DND-41 (cell line): ENCODE measurements around the gene PTPN23.

Experiments used
- EZH2 ChIP-seq: IDR thresholded peaks from 3 replicates; pipeline ENCODE4 v1.6.1; 2012; ENCODE audit warnings: borderline replicate concordance, low read depth, mild to moderate bottlenecking, moderate library complexity, low read length, inconsistent platforms; ENCODE audit not compliant: severe bottlenecking
- TF ChIP-seq, protein P1 (sequence below): IDR thresholded peaks from 2 replicates; pipeline ENCODE4 v1.5.1; 2012; ENCODE audit warnings: borderline replicate concordance, low read length, moderate library complexity, mild to moderate bottlenecking; ENCODE audit not compliant: poor library complexity, severe bottlenecking; ENCODE audit errors: extremely low read depth

DNA sequence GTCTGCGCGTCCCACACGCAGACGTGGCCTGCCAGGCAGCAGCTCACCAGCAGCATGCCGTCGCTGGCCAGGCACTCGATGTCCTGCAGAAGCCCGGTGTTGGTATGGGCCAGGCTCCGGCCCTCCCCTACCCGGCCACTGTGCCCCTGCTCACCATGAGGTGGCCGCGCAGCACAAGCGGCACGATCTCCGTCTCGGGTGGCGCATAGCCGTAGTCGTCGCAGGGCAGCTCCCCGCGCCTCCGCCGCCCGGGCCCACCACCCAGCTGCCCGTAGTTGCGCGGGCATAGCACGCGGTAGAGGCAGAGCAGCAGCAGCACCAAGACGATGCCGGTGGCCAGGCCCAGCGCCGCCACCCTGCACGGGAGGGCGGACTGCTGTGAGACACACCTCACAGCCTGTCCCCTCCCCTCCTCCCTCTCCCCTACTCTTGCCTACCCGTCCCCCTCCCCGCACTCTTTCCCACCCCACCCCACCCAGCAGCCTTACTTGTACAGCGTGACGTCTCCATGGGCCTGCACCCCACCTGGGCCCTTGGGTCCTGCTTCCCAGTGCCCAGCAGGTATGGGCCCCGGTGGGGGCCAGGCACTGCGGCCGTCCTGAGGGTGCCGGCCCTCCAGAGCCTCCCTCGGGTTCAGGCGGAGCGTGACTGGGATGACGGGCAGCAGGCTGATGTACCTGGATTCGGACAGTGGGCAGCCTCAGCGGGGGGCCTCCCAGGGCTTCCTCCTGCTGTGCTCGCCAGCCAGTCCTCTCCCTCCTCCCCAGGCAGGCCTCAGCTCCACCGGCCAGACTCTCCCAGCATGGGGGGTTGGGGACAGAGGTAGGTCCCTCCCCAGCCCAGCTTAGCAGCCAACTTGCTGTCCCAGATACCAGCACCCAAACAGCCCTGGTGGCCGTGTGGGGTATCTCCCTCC lies 37.6 kb downstream of the PTPN23 start:
- TF ChIP-seq, protein P1, sequence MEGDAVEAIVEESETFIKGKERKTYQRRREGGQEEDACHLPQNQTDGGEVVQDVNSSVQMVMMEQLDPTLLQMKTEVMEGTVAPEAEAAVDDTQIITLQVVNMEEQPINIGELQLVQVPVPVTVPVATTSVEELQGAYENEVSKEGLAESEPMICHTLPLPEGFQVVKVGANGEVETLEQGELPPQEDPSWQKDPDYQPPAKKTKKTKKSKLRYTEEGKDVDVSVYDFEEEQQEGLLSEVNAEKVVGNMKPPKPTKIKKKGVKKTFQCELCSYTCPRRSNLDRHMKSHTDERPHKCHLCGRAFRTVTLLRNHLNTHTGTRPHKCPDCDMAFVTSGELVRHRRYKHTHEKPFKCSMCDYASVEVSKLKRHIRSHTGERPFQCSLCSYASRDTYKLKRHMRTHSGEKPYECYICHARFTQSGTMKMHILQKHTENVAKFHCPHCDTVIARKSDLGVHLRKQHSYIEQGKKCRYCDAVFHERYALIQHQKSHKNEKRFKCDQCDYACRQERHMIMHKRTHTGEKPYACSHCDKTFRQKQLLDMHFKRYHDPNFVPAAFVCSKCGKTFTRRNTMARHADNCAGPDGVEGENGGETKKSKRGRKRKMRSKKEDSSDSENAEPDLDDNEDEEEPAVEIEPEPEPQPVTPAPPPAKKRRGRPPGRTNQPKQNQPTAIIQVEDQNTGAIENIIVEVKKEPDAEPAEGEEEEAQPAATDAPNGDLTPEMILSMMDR, result no peak
- TF ChIP-seq EZH2, result no peak
